Muscle layer of colon (tissue), 2 donors: ENCODE data around the gene RBM23.

Experiments
- H3K27ac ChIP-seq: one replicate; pipeline ENCODE4 v1.7.0; 2013; ENCODE audit warnings: low read depth, mild to moderate bottlenecking, low read length, moderate library complexity
- H3K27me3 ChIP-seq, 2 donors: one replicate each; pipeline ENCODE4 v1.7.0; 2013; ENCODE audit warnings: low read length in 2 of 2, mild to moderate bottlenecking in 2 of 2; ENCODE audit not compliant: insufficient read depth in 2 of 2, control insufficient read depth in 1 of 2
- H3K36me3 ChIP-seq: one replicate; pipeline ENCODE4 v1.7.0; 2013; ENCODE audit warnings: mild to moderate bottlenecking, low read length; ENCODE audit not compliant: insufficient read depth
- H3K4me1 ChIP-seq: one replicate; pipeline ENCODE4 v1.7.0; 2013; ENCODE audit warnings: mild to moderate bottlenecking, low read length; ENCODE audit not compliant: insufficient read depth
- H3K4me3 ChIP-seq, 2 donors: one replicate each; pipeline ENCODE4 v1.7.0; 2013; ENCODE audit warnings: low read length in 2 of 2, low read depth in 1 of 2, mild to moderate bottlenecking in 1 of 2, moderate library complexity in 1 of 2
- H3K9ac ChIP-seq: one replicate; pipeline ENCODE4 v1.7.0; 2013; ENCODE audit warnings: low read length
- H3K9me3 ChIP-seq: one replicate; pipeline ENCODE4 v1.7.0; 2013; ENCODE audit warnings: mild to moderate bottlenecking, low read length
- donor health status: abdominal sarcoma.
- donor health status: Adenocarcinoma of cecum.

The RBM23 gene

GRCh38 chr14:22844221-22845102 lies 74.5 kb downstream of the RBM23 start:
- H3K4me3 ChIP-seq: no peak overlapping the region
- no peaks in the 10 kb centered on the region for H3K27me3 ChIP-seq
- no peak overlapping the region for H3K27ac ChIP-seq
- H3K36me3 ChIP-seq: peaks cover 61% of the 10 kb centered on the region
- H3K9me3 ChIP-seq: no peaks in the 10 kb centered on the region
- H3K9ac ChIP-seq: no peak overlapping the region
- peaks cover 74% of the 10 kb centered on the region for H3K4me1 ChIP-seq
